RWPE1 (cell line): ENCODE results near the gene FIGNL2.

Experiments
- CTCF ChIA-PET: fragments of 350-600 bp; sonication (Branson Sonifier 250); formaldehyde crosslinking; extraction: SDS; loops from one replicate; lab custom pipeline; 2021; lab: Yijun Ruan, JAX
- POLR2A ChIA-PET: fragments of 400-600 bp; formaldehyde crosslinking; extraction: SDS; loops from one replicate; lab custom pipeline; 2020; ENCODE audit warnings: antibody characterized with exemption; ENCODE audit not compliant: low non-redundant PET; lab: Yijun Ruan, JAX
- DNase-seq: peaks from one replicate; pipeline ENCODE4 v3.0.0; 2012; ENCODE audit warnings: low spot score
- H3K27ac ChIP-seq: fragments of 450-650 bp; 2 replicates; pipeline ENCODE4 v1.5.1; 2017
- CTCF ChIP-seq: fragments of 450-650 bp; conservative IDR thresholded peaks from 2 replicates; pipeline ENCODE4 v1.5.1; 2017; ENCODE audit warnings: low read depth, mild to moderate bottlenecking

The FIGNL2 gene

GRCh38 chr12:51874486-51874885 lies 26.0 kb upstream of the FIGNL2 start:
- no peak for TF ChIP-seq CTCF
- POLR2A ChIA-PET, result no interaction called here
- CTCF ChIA-PET, result interaction anchor here (0.6 to 1.5 kb wide), 4 partner anchors 8 to 220 kb away, joined by 3 to 6 read pairs (median 4); no protein-coding TSS in a partner anchor
- DNase-seq, result no peak
- H3K27ac ChIP-seq, result no peak overlapping the region

- no peak for DNase-seq
- ChIA-PET POLR2A (no interaction called here), CTCF (no interaction called here)
- H3K27ac ChIP-seq, result no peak overlapping the region
- TF ChIP-seq CTCF, result no peak
Measured at GRCh38 chr12:51874000-51874399, 25.5 kb upstream of the FIGNL2 start.

- ChIA-PET POLR2A (no interaction called here), CTCF (no interaction called here)
- no peak for TF ChIP-seq CTCF
- H3K27ac ChIP-seq, result no peak overlapping the region
- DNase-seq, result no peak
Measured at GRCh38 chr12:51873251-51873994, 24.9 kb upstream of the FIGNL2 start.

GRCh38 chr12:51872689-51872981 lies 24.1 kb upstream of the FIGNL2 start:
- CTCF ChIA-PET, result interaction anchor here (0.6 to 0.7 kb wide), 2 partner anchors 9 to 79 kb away, joined by 4 to 7 read pairs; no protein-coding TSS in a partner anchor
- POLR2A ChIA-PET, result no interaction called here
- no peak overlapping the region for H3K27ac ChIP-seq
- DNase-seq, result no peak
- no peak for TF ChIP-seq CTCF

- no peak for DNase-seq
- H3K27ac ChIP-seq, result no peak overlapping the region
- ChIA-PET POLR2A (no interaction called here), CTCF (interaction anchor here (0.6 to 0.7 kb wide), 3 partner anchors 10 to 78 kb away, joined by 3 to 7 read pairs (median 4); no protein-coding TSS in a partner anchor)
- no peak for TF ChIP-seq CTCF
Measured at GRCh38 chr12:51871918-51872688, 23.6 kb upstream of the FIGNL2 start.

- no peak overlapping the region for H3K27ac ChIP-seq
- DNase-seq, result no peak
- ChIA-PET CTCF (no interaction called here), POLR2A (no interaction called here)
- no peak for TF ChIP-seq CTCF
Measured at GRCh38 chr12:51871126-51871525, 22.6 kb upstream of the FIGNL2 start.
